ENCODE measurements around the gene NRK.

- no peak for TF ChIP-seq CTCF (conservative IDR thresholded peaks at IDR 0.05 in 1 of 2, IDR thresholded peaks at IDR 0.05 in 1 of 2; ENCODE audit: low read depth in 1 of 2, low read length in 2 of 2)
- TF ChIP-seq EZH2 (IDR thresholded peaks at IDR 0.05; ENCODE audit: low read length, missing control alignments) = no peak
Measured at GRCh38 chrX:105981772-105982485, 159.6 kb downstream of the NRK start.
